GM21825 (cell line): ENCODE measurements around the gene OIP5.
"Not testable (repeated sequence)": the region's sequence is repeated elsewhere in the genome, so short reads cannot be mapped to it uniquely, and the experiment has no call there.

Source experiments
- ATAC-seq: cut with Tn5 transposase; IDR thresholded peaks from one replicate; pipeline ENCODE4 v1.9.1; 2021; ENCODE audit warnings: mild to moderate bottlenecking, moderate library complexity; ENCODE audit not compliant: unreplicated experiment

The OIP5 gene

DNA sequence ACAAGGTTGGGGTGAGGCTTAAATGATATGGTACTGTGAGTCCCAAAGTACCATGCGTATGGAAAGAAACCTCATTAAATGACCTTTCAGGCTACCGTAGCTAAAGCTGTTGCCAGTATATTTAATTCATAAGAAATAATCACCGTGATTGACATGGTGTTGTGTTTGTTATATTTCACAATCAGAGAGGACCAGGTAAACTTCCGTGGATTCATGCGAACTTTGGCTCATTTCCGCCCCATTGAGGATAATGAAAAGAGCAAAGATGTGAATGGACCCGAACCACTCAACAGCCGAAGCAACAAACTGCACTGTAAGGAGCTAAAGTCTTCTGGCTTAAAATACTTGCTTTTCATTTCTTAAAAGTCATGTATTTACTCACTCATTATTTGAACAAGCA lies 69.8 kb downstream of the OIP5 start:
- no peak for ATAC-seq

DNA sequence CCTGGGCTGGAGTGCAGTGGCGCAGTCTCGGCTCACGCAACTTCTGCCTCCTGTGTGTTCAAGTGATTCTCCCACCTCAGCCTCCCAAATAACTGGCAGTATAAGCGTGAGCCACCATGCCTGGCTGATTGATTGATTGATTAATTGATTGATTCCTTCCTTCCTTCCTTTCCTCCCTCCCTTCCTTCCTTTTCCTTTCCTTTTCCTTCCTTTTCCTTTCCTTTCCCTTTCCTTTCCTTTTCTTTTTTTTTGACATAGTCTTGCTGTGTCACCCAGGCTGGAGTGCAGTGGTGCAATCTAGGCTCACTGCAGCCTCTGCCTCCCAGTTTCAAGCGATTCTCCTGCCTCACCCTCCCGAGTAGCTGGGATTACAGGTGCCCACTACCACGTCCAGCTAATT lies 71.5 kb downstream of the OIP5 start:
- ATAC-seq = not testable (repeated sequence)

- ATAC-seq = no peak
Observed at GRCh38 chr15:41259546-41260189, 72.7 kb downstream of the OIP5 start.
